Measurements from ENCODE around the gene TCEAL6. TPM values are rescaled to one million over a fixed set of nuclear protein-coding genes. Genes with fewer than 3 reads are reported as not detected.

Gene TCEAL6
- total RNA-seq: not detected in 2 replicates

GRCh38 chrX:102142274-102142673 lies at the start of gene TCEAL6:
TCEAL6 (minus strand) TSS chrX:102142481.

DNA sequence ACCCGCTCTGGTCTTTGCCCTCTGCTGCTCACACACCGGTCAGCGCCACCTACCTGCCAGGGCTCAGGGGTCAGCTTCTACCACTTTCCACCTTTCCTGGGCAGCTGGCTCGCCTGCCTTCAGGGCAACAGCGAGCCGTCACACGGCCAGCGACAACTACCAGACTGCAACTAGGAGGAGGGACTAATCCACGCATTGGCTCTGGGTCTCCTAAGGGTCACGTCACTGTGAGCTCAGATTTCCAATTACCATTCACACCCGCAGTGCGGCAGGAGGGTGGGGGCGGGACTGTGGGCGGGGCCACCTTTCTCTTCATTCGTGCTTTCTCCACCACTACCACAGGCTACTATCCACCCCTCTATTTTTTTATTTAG lies 13.5 kb upstream of the TCEAL6 start, which contains the start of gene BEX5:
Gene BEX5, minus strand, starts transcription at position 172 of the 374 bp plus-strand sequence. CDS start 1,712 bp downstream, outside the sequence.

GRCh38 chrX:102125436-102125835 lies 16.8 kb downstream of the TCEAL6 start, which contains the start of gene TCEAL2:
TCEAL2 (plus strand) TSS chrX:102125679; CDS start chrX:102126831, 1,152 bp downstream.

Other genes with a start within 250 kb of the TCEAL6 start
- gene ZMAT1, start 210.5 kb downstream of the TCEAL6 start, total RNA-seq: 0.17 and 0.44 TPM in 2 replicates
- 0.17 TPM in 1 of 2 replicates, not detected in the other for gene TCEAL2, start 16.8 kb downstream of the TCEAL6 start, total RNA-seq
- gene BEX5, start 13.5 kb upstream of the TCEAL6 start, total RNA-seq: not detected in 2 replicates
- not detected in 2 replicates for gene TCP11X1, start 72.8 kb upstream of the TCEAL6 start, total RNA-seq
- gene NXF2, start 104.7 kb upstream of the TCEAL6 start, total RNA-seq: not detected in 2 replicates

Measured in smooth muscle cell of trachea (primary cell).